GM12873 (cell line): ENCODE data around the gene SEMA3G.

Source experiments
- CTCF ChIP-seq: IDR thresholded peaks from 2 replicates; pipeline ENCODE4 v1.5.1; 2012; ENCODE audit warnings: low read depth, mild to moderate bottlenecking, moderate library complexity, low read length, control low read depth; ENCODE audit not compliant: insufficient read depth; ENCODE audit errors: missing control alignments

Gene SEMA3G

GRCh38 chr3:52481819-52482521 is 37.1 kb upstream of the SEMA3G start:
- peak; percentile 53 for TF ChIP-seq CTCF

GRCh38 chr3:52480768-52481715 is 36.1 kb upstream of the SEMA3G start:
- no peak for TF ChIP-seq CTCF

GRCh38 chr3:52479877-52480575 is 35.1 kb upstream of the SEMA3G start:
- no peak for TF ChIP-seq CTCF

GRCh38 chr3:52479037-52479876 is 34.4 kb upstream of the SEMA3G start:
- TF ChIP-seq CTCF, result no peak

GRCh38 chr3:52477796-52478095 is 32.8 kb upstream of the SEMA3G start:
- TF ChIP-seq CTCF, result no peak

GRCh38 chr3:52477076-52477795 is 32.3 kb upstream of the SEMA3G start:
- no peak for TF ChIP-seq CTCF
